GM19240 (cell line): ENCODE results near the gene ING4.

ENCODE experiments used
- DNase-seq: peaks from one replicate; pipeline ENCODE4 v3.0.0; 2011; ENCODE audit warnings: low spot score; ENCODE audit not compliant: insufficient read length

ING4 gene

GRCh38 chr12:6688543-6688998, 25.7 kb upstream of the ING4 start:
- DNase-seq, result no peak

- no peak for DNase-seq
Measured at GRCh38 chr12:6685814-6686213, 22.9 kb upstream of the ING4 start.

GRCh38 chr12:6684609-6685008, 21.7 kb upstream of the ING4 start:
- DNase-seq, result no peak

- no peak for DNase-seq
Measured at GRCh38 chr12:6676962-6677361, 14.0 kb upstream of the ING4 start.

- DNase-seq, result no peak
Measured at GRCh38 chr12:6672143-6672542, 9.2 kb upstream of the ING4 start.

DNA sequence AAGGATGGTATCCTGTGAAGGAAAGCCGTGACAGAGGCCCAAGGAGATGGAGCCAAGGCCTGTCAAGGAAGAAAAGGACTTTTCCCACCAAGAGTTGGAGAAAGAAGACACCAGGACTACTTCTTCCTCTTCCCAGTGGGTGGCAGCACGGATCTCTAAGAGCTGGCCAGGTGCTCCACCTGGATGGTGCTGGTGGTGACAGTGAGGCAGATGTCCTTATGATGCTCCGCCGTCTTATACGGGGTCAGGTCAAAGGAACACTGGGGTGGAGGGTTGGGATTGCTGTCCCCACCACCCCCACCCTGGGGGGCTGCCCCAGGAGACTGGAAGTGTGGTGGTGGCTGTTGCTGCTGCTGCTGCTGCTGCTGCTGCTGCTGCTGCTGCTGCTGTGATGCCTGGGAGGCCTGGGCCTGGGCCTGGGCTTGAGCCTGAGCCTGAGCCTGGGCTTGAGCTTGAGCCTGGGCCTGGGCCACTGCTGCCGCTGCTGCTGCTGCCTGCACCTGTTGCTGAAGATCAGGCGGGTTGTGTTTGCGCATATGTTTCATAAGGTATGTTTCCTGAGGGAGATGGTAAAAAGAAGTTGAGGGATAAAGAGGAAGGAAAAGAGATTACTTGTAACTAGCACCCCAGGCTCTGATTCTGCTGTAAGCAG, 4.8 kb upstream of the ING4 start:
- DNase-seq, result no peak

GRCh38 chr12:6666211-6666610, 3.3 kb upstream of the ING4 start:
- no peak for DNase-seq

- DNase-seq, result no peak
Measured at GRCh38 chr12:6664902-6665301, 2.0 kb upstream of the ING4 start.

DNA sequence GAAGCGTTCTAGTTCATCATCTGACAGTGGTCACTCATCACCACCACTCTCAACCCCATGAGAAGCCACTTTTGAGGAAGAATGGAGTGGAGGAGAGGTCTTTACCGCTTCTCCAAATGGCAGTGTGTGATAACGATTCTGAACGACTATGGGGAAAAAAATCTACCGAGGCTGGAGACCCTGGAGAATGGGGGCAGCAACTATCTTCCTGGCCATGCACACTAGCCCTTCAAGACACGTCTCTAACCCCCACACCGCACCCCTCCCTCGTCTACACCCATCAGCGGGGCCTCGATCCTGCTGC, 365 bp downstream of the ING4 start:
- DNase-seq, result peak; percentile 58

GRCh38 chr12:6653987-6654386, 8.9 kb downstream of the ING4 start:
- DNase-seq, result no peak

DNA sequence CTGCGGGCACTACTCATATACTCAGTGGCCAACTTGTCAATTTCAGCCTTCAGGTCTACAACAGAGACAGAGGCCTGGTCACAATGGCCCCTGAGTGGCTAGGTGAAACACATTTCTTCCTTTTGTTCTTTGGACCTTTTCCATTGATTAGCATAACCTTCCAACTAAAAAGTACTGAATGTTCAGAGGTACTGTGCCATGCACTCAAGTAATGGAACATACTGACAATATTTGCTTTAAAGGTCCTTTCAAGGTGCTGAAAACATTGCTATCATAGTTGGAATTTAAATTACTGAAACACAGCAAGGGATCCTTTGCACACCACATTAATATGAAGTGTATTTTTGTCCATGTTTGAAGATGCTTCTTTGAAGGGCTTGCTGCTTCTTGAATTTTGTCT, 9.6 kb downstream of the ING4 start:
- DNase-seq, result no peak

DNA sequence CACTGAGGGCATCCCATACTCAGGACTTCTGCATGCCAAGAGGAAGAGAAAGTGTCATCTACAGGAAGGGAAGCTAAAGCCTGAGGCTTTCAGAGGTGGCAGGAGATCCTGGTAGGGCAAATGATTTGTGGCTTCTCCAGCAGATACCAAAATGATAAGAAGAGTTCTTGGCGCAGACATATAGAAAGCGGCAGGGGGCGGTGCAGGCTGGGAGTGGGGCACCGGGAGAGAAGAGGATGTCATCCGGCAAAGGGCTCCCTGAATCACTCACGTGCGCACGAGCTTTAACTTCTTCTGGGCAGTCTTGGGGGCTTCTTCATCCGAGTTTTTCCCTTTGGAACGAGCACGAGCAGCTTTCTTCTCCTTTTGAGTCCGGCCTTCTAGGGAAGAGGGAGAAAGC, 10.5 kb downstream of the ING4 start:
- no peak for DNase-seq

- no peak for DNase-seq
Measured at GRCh38 chr12:6650832-6651231, 12.1 kb downstream of the ING4 start.

DNA sequence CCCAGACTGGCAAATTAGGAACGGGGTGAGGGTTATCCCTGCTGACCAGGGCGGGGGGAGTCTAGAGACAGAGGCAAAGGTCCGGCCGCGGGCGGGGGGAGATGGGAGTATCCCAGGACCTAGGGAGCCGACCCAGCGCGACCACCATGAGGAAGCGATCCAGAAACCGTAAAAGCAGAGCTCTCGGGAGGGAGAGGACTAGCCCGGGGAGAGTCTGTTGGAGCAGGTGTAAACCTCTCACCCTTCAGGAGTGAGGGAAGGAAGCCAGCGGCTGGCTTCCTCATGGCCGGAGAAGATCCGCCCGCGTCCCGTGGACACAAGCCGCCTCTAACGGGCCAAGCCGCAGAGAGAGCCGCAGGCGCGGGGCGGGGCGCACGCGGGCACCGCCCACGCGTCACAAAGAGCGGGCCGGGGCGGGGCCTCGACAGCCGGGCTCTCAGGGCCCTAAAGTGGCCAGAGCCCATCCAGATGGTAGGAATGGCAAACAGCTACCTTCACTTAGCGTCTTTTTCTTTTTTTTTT, 15.8 kb downstream of the ING4 start, which contains the start of gene ACRBP:
ACRBP (minus strand) TSS at position 350 of the 522 bp plus-strand sequence; CDS start at position 284, 66 bp downstream.
- DNase-seq, result no peak

DNA sequence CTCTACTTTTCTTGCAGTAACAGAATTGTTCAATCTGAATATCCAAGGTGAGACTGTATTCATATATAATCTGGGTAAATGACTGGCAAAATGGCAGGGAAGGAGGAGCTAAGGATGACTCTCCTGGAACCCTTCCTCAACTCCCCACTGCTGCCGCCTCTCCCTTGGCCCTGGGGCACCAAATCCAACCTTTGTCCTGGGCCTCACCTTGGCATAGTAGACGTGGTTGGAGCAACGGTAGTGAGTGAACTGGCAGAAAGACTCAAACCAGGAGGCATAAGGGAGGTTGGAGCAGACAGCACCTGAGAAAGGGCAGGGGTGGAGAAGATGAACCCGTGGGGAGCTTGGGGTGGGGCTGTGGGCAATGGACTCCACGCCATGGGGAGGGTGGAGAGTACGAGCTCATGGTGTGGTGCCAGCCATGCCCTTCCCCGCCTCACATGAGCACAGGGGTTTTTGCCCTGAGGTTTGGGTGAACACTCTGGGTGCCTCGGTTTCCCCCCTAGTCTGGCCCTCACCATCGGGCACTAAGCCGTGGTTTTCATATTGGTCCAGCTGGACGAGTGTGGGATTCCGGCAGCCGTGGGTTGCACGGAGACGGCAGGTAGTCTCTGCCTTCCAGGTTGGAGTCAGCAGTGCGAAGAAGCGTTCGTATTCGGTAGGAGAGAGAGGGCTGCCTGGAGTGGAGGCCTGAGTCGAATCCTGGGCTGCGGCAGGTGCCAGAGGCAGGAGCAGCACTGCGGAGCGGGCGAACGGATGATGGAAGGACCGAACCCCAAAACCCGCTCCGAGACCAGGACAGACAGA, 16.4 kb downstream of the ING4 start:
- no peak for DNase-seq

GRCh38 chr12:6644903-6645302, 18.0 kb downstream of the ING4 start:
- DNase-seq, result no peak

- no peak for DNase-seq
Measured at GRCh38 chr12:6644257-6644596, 18.7 kb downstream of the ING4 start.

DNA sequence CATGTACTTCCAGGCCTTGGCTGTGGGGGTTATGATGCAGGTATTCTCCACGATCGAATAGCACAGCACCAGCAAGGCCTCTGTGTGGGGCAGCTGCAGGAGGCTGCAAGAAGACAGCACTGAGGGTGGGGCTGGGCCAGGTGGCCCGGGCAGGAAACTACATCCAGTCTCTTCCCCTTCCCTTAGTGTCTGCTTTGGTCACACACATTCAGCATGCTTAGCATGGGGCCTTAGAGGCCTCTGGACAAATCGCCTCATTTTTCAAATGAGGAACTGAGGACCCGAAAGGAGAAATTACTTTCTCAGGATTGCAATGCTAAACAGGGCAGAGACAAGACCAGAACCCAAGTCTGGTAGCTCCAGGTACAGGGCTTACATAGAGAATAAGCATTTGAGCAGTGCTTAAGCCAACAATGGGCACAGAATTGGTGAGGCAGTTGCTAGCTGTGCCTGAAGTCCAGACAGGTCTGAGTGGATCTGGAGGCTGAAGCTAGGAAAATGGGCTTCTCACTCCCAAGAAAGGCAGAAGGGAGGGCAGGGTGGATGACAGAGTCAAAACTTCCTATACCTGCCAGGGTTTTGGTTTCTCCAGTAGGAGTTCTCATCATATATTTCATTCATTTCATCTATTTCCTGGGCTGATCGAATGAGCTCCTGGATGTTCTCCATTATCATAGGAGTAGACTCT, 19.2 kb downstream of the ING4 start:
- DNase-seq, result no peak

GRCh38 chr12:6641131-6641530, 21.8 kb downstream of the ING4 start:
- DNase-seq, result no peak

DNA sequence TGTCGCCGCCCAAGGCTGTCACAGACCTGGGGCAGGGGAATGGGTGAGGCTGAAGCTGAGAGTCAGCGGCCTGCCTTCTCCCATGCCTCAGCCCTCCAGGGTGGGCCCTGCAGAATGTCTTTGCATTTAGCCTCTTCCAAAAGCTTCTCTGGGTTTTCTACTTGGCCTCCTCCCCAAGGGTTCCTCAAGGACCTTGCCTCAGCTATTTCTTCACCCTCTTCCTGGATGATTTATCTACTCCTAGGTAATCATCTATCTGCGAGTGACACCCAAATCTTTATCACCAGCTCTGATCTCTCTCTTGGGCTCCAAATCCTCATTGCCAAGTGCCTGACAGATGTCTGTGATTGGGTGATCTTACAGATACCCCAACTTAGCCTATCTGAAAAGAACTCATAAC, 22.4 kb downstream of the ING4 start:
- DNase-seq, result no peak

- DNase-seq, result no peak
Measured at GRCh38 chr12:6639151-6639801, 23.6 kb downstream of the ING4 start.

- no peak for DNase-seq
Measured at GRCh38 chr12:6638305-6638704, 24.6 kb downstream of the ING4 start.
